HepG2 (cell line): ENCODE data around the gene COX14. TPM values are rescaled to one million over a fixed set of nuclear protein-coding genes. Genes with fewer than 3 reads are reported as not detected.
A peak's percentile ranks its signal among the peaks of the same experiment; 100 is the strongest.

Experiments used
- CEBPB ChIP-seq: IDR thresholded peaks from 2 replicates; pipeline ENCODE4 v1.6.1; 2011; ENCODE audit warnings: low read depth, low read length, improper control_type of control experiment, borderline replicate concordance
- CREB3 ChIP-seq: sonication (generic); formaldehyde crosslinking; IDR thresholded peaks from 2 replicates; pipeline ENCODE4 v1.5.0; 2020; ENCODE audit warnings: missing genetic modification reagents
- EED ChIP-seq: sonication (generic); formaldehyde crosslinking; IDR thresholded peaks from 2 replicates; pipeline ENCODE4 v1.5.0; 2020; ENCODE audit warnings: mild to moderate bottlenecking, missing genetic modification reagents
- GFI1 ChIP-seq: sonication (generic); formaldehyde crosslinking; IDR thresholded peaks from 2 replicates; pipeline ENCODE4 v1.5.0; 2020; ENCODE audit warnings: missing genetic modification reagents, mild to moderate bottlenecking, borderline replicate concordance
- HDAC2 ChIP-seq: sonication (generic); formaldehyde crosslinking; IDR thresholded peaks from 2 replicates; pipeline ENCODE4 v1.4.0; 2020; ENCODE audit warnings: missing genetic modification reagents
- HNRNPLL ChIP-seq: fragments of 200-400 bp; formaldehyde crosslinking; IDR thresholded peaks from 2 replicates; pipeline ENCODE4 v1.6.1; 2017; ENCODE audit warnings: mild to moderate bottlenecking, low read depth, low read length; ENCODE audit not compliant: poor library complexity, severe bottlenecking
- MAF1 ChIP-seq: sonication (generic); formaldehyde crosslinking; IDR thresholded peaks from 2 replicates; pipeline ENCODE4 v1.5.0; 2020; ENCODE audit warnings: missing genetic modification reagents, borderline replicate concordance
- MZF1 ChIP-seq: sonication (generic); formaldehyde crosslinking; IDR thresholded peaks from 2 replicates; pipeline ENCODE4 v1.8.1; 2023; ENCODE audit warnings: mild to moderate bottlenecking, missing genetic modification reagents, borderline replicate concordance
- NFIB ChIP-seq: sonication (generic); formaldehyde crosslinking; IDR thresholded peaks from 2 replicates; pipeline ENCODE4 v1.9.0; 2021; ENCODE audit warnings: missing genetic modification reagents, mild to moderate bottlenecking, borderline replicate concordance
- NR2F1 ChIP-seq, 2 experiments: fragments of 450-650 bp in 1 of 2; formaldehyde crosslinking in 1 of 2; IDR thresholded peaks; 2 replicates each; pipeline versions ENCODE4 v1.5.0 to v1.6.1; 2016 to 2020; ENCODE audit warnings: mild to moderate bottlenecking in 1 of 2, missing compliant biosample characterization in 1 of 2, missing genetic modification reagents in 1 of 2, moderate library complexity in 1 of 2
- SNAPC5 ChIP-seq: sonication (generic); formaldehyde crosslinking; IDR thresholded peaks from 2 replicates; pipeline ENCODE4 v1.8.1; 2023; ENCODE audit warnings: mild to moderate bottlenecking, missing genetic modification reagents, borderline replicate concordance
- SP2 ChIP-seq: sonication (generic); formaldehyde crosslinking; IDR thresholded peaks from 2 replicates; pipeline ENCODE4 v1.5.1; 2020; ENCODE audit warnings: mild to moderate bottlenecking, missing genetic modification reagents
- STAT6 ChIP-seq: sonication (generic); formaldehyde crosslinking; IDR thresholded peaks from 2 replicates; pipeline ENCODE4 v1.4.0; 2020; ENCODE audit warnings: missing genetic modification reagents, mild to moderate bottlenecking, borderline replicate concordance
- WIZ ChIP-seq: sonication (generic); formaldehyde crosslinking; IDR thresholded peaks from 2 replicates; pipeline ENCODE4 v1.5.1; 2020; ENCODE audit warnings: mild to moderate bottlenecking, missing genetic modification reagents
- ZBTB46 ChIP-seq: sonication (generic); formaldehyde crosslinking; IDR thresholded peaks from 2 replicates; pipeline ENCODE4 v1.4.0; 2020; ENCODE audit warnings: mild to moderate bottlenecking, missing genetic modification reagents, borderline replicate concordance
- ZNF282 ChIP-seq: fragments of 450-650 bp; IDR thresholded peaks from 2 replicates; pipeline ENCODE4 v1.6.1; 2018; ENCODE audit not compliant: partially characterized antibody
- ZNF33B ChIP-seq: sonication (generic); formaldehyde crosslinking; IDR thresholded peaks from 2 replicates; pipeline ENCODE4 v1.5.1; 2020; ENCODE audit warnings: mild to moderate bottlenecking, missing genetic modification reagents
- ZNF343 ChIP-seq: sonication (generic); formaldehyde crosslinking; IDR thresholded peaks from 2 replicates; pipeline ENCODE4 v1.4.0; 2020; ENCODE audit warnings: mild to moderate bottlenecking, missing genetic modification reagents
- ZNF354B ChIP-seq: sonication (generic); formaldehyde crosslinking; IDR thresholded peaks from 2 replicates; pipeline ENCODE4 v1.8.0; 2022; ENCODE audit warnings: mild to moderate bottlenecking, missing genetic modification reagents
- ZNF512B ChIP-seq: sonication (generic); formaldehyde crosslinking; IDR thresholded peaks from 2 replicates; pipeline ENCODE4 v1.5.1; 2020; ENCODE audit warnings: missing genetic modification reagents, mild to moderate bottlenecking, borderline replicate concordance
- ZNF557 ChIP-seq: sonication (generic); formaldehyde crosslinking; IDR thresholded peaks from 2 replicates; pipeline ENCODE4 v1.4.0; 2020; ENCODE audit warnings: missing genetic modification reagents
- ZNF83 ChIP-seq: sonication (generic); formaldehyde crosslinking; IDR thresholded peaks from 2 replicates; pipeline ENCODE4 v1.4.0; 2020; ENCODE audit warnings: missing genetic modification reagents, mild to moderate bottlenecking, borderline replicate concordance
- ZNF878 ChIP-seq: sonication (generic); formaldehyde crosslinking; IDR thresholded peaks from 2 replicates; pipeline ENCODE4 v1.8.1; 2023; ENCODE audit warnings: mild to moderate bottlenecking, missing genetic modification reagents, moderate library complexity
- polyA plus RNA-seq, 8 experiments: library from polyadenylated mRNA; depleted of rRNA in 3 of 8; stranded (reverse) in 7 of 8; unstranded in 1 of 8; fragments of >200 nt; fragmentation: Illumina TruSeq in 4 of 8; extraction: Trizol in 4 of 8; gene quantifications; 2 replicates each; pipeline versions ENCODE4 v1.2.1 to v1.2.3, GENCODE V29; 2011 to 2016; ENCODE audit warnings: low read depth in 4 of 8, missing spikeins in 1 of 8, mixed read lengths in 1 of 8; ENCODE audit not compliant: insufficient read depth in 1 of 8
- total RNA-seq, 5 experiments: library from RNA; depleted of rRNA; stranded (reverse); fragments of >200 nt; fragmentation: Illumina TruSeq; extraction: Trizol; gene quantifications; 2 replicates each; pipeline ENCODE4 v1.2.3, GENCODE V29; 2016; ENCODE audit warnings: low read depth in 1 of 5

The COX14 gene
- total and polyA plus RNA-seq, 2 of the 13 experiments (the other 11 are each of a cell fraction or from before 2014, with no cell fraction given), result 53.0 to 71.6 TPM

- TF ChIP-seq SNAPC5 (CRISPR knock-in tag), result no peak
- TF ChIP-seq ZNF354B (CRISPR knock-in tag), result no peak
- TF ChIP-seq STAT6, result no peak
- TF ChIP-seq ZNF512B (CRISPR knock-in tag), result no peak
- TF ChIP-seq HDAC2 (CRISPR knock-in tag), result peak; percentile 87
- TF ChIP-seq ZNF878, result 0 out of 2 replicates have a peak, but pooled peaks have one; percentile 44
- no peak for TF ChIP-seq ZNF83 (CRISPR knock-in tag)
- no peak for TF ChIP-seq CEBPB
- TF ChIP-seq MAF1 (CRISPR knock-in tag), result no peak
- no peak for TF ChIP-seq NFIB
- TF ChIP-seq GFI1 (CRISPR knock-in tag), result 0 out of 2 replicates have a peak, but pooled peaks have one; percentile 30
- TF ChIP-seq NR2F1 (CRISPR knock-in tag; IDR thresholded peaks at IDR 0.05), result peak in 1 of 2 experiments; percentile 34; a peak in 1 of 4 replicates
- no peak for TF ChIP-seq MZF1
- TF ChIP-seq EED (CRISPR knock-in tag), result no peak
- no peak for TF ChIP-seq WIZ (CRISPR knock-in tag)
- no peak for TF ChIP-seq HNRNPLL
- no peak for TF ChIP-seq ZNF282
- TF ChIP-seq ZNF343 (CRISPR knock-in tag), result no peak; the same call in 1 of the 2 replicates
- TF ChIP-seq ZBTB46 (CRISPR knock-in tag), result no peak
- TF ChIP-seq ZNF33B (CRISPR knock-in tag), result no peak
- TF ChIP-seq SP2, result no peak
- no peak for TF ChIP-seq ZNF557 (CRISPR knock-in tag)
- TF ChIP-seq CREB3 (CRISPR knock-in tag), result no peak
Observed at GRCh38 chr12:50082644-50083043, 29.4 kb upstream of the COX14 start (continued).
